Measurements from ENCODE around the gene SLC7A14. TPM values are rescaled to one million over a fixed set of nuclear protein-coding genes. Genes with fewer than 3 reads are reported as not detected.

The SLC7A14 gene
- total and polyA plus RNA-seq, 2 of the 13 experiments (the other 11 are each of a cell fraction or from before 2014, with no cell fraction given) = not detected

DNA sequence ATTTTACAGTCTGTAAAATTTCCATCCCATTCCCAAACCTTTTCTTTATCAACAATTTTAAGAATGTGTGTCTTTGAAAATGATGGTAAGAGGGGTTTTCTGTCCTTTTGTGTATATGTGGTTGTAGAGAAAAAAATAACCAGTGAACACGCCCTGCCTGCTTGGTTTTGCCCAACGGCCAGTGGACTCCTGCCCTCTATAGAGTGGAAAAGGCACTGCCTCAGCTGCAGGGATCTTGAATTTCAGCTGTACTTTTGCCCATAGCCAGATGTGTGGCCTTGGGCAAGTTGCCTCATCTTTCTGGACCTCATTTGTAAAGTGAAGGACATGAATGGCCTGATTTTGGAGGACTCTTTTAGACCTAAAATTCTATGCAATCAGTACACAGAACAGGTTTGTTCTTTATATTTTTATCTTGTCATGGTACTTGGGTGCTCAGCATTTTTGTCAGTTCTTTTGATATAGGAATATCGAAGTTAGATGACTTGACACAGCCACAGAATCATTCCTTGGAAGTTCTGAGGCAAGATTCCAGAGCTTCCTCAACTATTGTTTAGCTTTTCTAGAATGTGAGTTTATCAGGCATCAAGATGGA, 86.2 kb downstream of the SLC7A14 start (continued):
- no peak for TF ChIP-seq TEAD2 (CRISPR knock-in tag; IDR thresholded peaks at IDR 0.05)
- TF ChIP-seq, protein P1, sequence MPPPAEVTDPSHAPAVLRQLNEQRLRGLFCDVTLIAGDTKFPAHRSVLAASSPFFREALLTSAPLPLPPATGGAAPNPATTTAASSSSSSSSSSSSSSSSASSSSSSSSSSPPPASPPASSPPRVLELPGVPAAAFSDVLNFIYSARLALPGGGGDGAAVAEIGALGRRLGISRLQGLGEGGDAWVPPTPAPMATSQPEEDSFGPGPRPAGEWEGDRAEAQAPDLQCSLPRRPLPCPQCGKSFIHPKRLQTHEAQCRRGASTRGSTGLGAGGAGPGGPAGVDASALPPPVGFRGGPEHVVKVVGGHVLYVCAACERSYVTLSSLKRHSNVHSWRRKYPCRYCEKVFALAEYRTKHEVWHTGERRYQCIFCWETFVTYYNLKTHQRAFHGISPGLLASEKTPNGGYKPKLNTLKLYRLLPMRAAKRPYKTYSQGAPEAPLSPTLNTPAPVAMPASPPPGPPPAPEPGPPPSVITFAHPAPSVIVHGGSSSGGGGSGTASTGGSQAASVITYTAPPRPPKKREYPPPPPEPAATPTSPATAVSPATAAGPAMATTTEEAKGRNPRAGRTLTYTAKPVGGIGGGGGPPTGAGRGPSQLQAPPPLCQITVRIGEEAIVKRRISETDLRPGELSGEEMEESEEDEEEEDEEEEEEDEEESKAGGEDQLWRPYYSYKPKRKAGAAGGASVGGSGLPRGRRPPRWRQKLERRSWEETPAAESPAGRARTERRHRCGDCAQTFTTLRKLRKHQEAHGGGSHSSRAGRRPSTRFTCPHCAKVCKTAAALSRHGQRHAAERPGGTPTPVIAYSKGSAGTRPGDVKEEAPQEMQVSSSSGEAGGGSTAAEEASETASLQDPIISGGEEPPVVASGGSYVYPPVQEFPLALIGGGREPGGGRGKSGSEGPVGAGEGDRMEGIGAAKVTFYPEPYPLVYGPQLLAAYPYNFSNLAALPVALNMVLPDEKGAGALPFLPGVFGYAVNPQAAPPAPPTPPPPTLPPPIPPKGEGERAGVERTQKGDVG (CRISPR knock-in tag; IDR thresholded peaks at IDR 0.05; ENCODE audit: borderline replicate concordance) = no peak
- no peak for TF ChIP-seq TBP (CRISPR knock-in tag; IDR thresholded peaks at IDR 0.05)
- peak; percentile 69; the same call in 1 of the 2 replicates for TF ChIP-seq ZNF644 (CRISPR knock-in tag; IDR thresholded peaks at IDR 0.05; ENCODE audit: low read depth)
- TF ChIP-seq, protein P2, sequence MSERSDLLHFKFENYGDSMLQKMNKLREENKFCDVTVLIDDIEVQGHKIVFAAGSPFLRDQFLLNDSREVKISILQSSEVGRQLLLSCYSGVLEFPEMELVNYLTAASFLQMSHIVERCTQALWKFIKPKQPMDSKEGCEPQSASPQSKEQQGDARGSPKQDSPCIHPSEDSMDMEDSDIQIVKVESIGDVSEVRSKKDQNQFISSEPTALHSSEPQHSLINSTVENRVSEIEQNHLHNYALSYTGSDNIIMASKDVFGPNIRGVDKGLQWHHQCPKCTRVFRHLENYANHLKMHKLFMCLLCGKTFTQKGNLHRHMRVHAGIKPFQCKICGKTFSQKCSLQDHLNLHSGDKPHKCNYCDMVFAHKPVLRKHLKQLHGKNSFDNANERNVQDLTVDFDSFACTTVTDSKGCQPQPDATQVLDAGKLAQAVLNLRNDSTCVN (CRISPR knock-in tag; IDR thresholded peaks at IDR 0.05; ENCODE audit: borderline replicate concordance) = peak; percentile 88
- no peak for TF ChIP-seq NFIC (IDR thresholded peaks at IDR 0.05; ENCODE audit: low read length)
- no peak for TF ChIP-seq ZNF563 (CRISPR knock-in tag; IDR thresholded peaks at IDR 0.05)
- TF ChIP-seq MBNL3 (CRISPR knock-in tag; conservative IDR thresholded peaks at IDR 0.05) = no peak
- TF ChIP-seq AKAP8 (CRISPR knock-in tag; IDR thresholded peaks at IDR 0.05) = no peak
- no peak for TF ChIP-seq ZNF24 (IDR thresholded peaks at IDR 0.05)
- TF ChIP-seq SOX6 (IDR thresholded peaks at IDR 0.05) = no peak
- TF ChIP-seq SOX6 (CRISPR knock-in tag; IDR thresholded peaks at IDR 0.05) = peak; percentile 55; the same call in 1 of the 2 replicates
- TF ChIP-seq ERF (CRISPR knock-in tag; IDR thresholded peaks at IDR 0.05) = peak; percentile 69
- TF ChIP-seq, protein P3, sequence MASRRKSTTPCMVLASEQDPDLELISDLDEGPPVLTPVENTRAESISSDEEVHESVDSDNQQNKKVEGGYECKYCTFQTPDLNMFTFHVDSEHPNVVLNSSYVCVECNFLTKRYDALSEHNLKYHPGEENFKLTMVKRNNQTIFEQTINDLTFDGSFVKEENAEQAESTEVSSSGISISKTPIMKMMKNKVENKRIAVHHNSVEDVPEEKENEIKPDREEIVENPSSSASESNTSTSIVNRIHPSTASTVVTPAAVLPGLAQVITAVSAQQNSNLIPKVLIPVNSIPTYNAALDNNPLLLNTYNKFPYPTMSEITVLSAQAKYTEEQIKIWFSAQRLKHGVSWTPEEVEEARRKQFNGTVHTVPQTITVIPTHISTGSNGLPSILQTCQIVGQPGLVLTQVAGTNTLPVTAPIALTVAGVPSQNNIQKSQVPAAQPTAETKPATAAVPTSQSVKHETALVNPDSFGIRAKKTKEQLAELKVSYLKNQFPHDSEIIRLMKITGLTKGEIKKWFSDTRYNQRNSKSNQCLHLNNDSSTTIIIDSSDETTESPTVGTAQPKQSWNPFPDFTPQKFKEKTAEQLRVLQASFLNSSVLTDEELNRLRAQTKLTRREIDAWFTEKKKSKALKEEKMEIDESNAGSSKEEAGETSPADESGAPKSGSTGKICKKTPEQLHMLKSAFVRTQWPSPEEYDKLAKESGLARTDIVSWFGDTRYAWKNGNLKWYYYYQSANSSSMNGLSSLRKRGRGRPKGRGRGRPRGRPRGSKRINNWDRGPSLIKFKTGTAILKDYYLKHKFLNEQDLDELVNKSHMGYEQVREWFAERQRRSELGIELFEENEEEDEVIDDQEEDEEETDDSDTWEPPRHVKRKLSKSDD (CRISPR knock-in tag; IDR thresholded peaks at IDR 0.05; ENCODE audit: low read depth) = no peak
- no peak for TF ChIP-seq NFE2L2 (IDR thresholded peaks at IDR 0.05; ENCODE audit: low read length)
- no peak for TF ChIP-seq SRF (IDR thresholded peaks at IDR 0.05; ENCODE audit: low read depth, low read length)
- no peak for TF ChIP-seq KLF12 (CRISPR knock-in tag; IDR thresholded peaks at IDR 0.05; ENCODE audit: borderline replicate concordance)
- no peak for TF ChIP-seq ZFP37 (CRISPR knock-in tag; IDR thresholded peaks at IDR 0.05; ENCODE audit: borderline replicate concordance)
- TF ChIP-seq, protein P4, sequence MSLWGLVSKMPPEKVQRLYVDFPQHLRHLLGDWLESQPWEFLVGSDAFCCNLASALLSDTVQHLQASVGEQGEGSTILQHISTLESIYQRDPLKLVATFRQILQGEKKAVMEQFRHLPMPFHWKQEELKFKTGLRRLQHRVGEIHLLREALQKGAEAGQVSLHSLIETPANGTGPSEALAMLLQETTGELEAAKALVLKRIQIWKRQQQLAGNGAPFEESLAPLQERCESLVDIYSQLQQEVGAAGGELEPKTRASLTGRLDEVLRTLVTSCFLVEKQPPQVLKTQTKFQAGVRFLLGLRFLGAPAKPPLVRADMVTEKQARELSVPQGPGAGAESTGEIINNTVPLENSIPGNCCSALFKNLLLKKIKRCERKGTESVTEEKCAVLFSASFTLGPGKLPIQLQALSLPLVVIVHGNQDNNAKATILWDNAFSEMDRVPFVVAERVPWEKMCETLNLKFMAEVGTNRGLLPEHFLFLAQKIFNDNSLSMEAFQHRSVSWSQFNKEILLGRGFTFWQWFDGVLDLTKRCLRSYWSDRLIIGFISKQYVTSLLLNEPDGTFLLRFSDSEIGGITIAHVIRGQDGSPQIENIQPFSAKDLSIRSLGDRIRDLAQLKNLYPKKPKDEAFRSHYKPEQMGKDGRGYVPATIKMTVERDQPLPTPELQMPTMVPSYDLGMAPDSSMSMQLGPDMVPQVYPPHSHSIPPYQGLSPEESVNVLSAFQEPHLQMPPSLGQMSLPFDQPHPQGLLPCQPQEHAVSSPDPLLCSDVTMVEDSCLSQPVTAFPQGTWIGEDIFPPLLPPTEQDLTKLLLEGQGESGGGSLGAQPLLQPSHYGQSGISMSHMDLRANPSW (CRISPR knock-in tag; IDR thresholded peaks at IDR 0.05; ENCODE audit: borderline replicate concordance) = no peak
- no peak for TF ChIP-seq ZNF546 (CRISPR knock-in tag; conservative IDR thresholded peaks at IDR 0.05)
